GM23338 (cell line): Measurements from ENCODE around the gene SND1. TPM values are rescaled to one million over a fixed set of nuclear protein-coding genes. Genes with fewer than 3 reads are reported as not detected.

Experiments used
- ATAC-seq: fragments of 200-7000 bp; cut with Tn5 transposase; 3 replicates; pipeline ENCODE4 v1.9.1; 2020
- DNase-seq: peaks from one replicate; pipeline ENCODE4 v3.0.0-alpha.2; 2015; ENCODE audit warnings: low spot score
- H2AFZ ChIP-seq: fragments of 200-600 bp; sonication (generic); 2 replicates; pipeline ENCODE4 v1.8.0; 2016; ENCODE audit warnings: antibody characterized with exemption, mild to moderate bottlenecking, moderate library complexity
- H3F3A ChIP-seq: fragments of 200-600 bp; sonication (generic); replicated peaks from 2 replicates; pipeline ENCODE4 v1.8.0; 2017; ENCODE audit warnings: antibody characterized with exemption, mixed run types, low read depth
- H3K27ac ChIP-seq: fragments of 200-600 bp; sonication (generic); 2 replicates; pipeline ENCODE4 v1.6.1; 2016; ENCODE audit warnings: low read depth
- H3K27me3 ChIP-seq: fragments of 200-600 bp; sonication (generic); 2 replicates; pipeline ENCODE4 v1.8.0; 2016; ENCODE audit warnings: mild to moderate bottlenecking, mixed run types, moderate library complexity; ENCODE audit not compliant: insufficient read depth
- H3K36me3 ChIP-seq: fragments of 200-600 bp; sonication (generic); 2 replicates; pipeline ENCODE4 v1.8.0; 2016; ENCODE audit warnings: mild to moderate bottlenecking; ENCODE audit not compliant: insufficient read depth
- H3K4me1 ChIP-seq: fragments of 200-600 bp; sonication (generic); 2 replicates; pipeline ENCODE4 v1.8.0; 2016; ENCODE audit warnings: mild to moderate bottlenecking, moderate library complexity; ENCODE audit not compliant: insufficient read depth
- H3K4me2 ChIP-seq: fragments of 200-600 bp; sonication (generic); 2 replicates; pipeline ENCODE4 v1.7.1; 2017; ENCODE audit warnings: mixed run types
- H3K4me3 ChIP-seq: fragments of 200-600 bp; sonication (generic); 2 replicates; pipeline ENCODE4 v1.6.1; 2016; ENCODE audit warnings: mixed run types
- H3K79me2 ChIP-seq: fragments of 200-600 bp; sonication (generic); replicated peaks from 2 replicates; pipeline ENCODE4 v1.8.0; 2017; ENCODE audit warnings: mild to moderate bottlenecking; ENCODE audit not compliant: insufficient read depth
- H3K9me2 ChIP-seq: fragments of 200-600 bp; sonication (generic); 2 replicates; pipeline ENCODE4 v1.8.0; 2017; ENCODE audit not compliant: insufficient read depth
- H4K20me1 ChIP-seq: fragments of 200-600 bp; sonication (generic); replicated peaks from 2 replicates; pipeline ENCODE4 v1.8.0; 2017; ENCODE audit warnings: mild to moderate bottlenecking; ENCODE audit not compliant: insufficient read depth
- H3K27ac Mint-ChIP-seq: 2 replicates; pipeline ENCODE4 v1.8.0; 2020; ENCODE audit warnings: inconsistent platforms, mild to moderate bottlenecking, moderate library complexity, mixed read lengths
- H3K27me3 Mint-ChIP-seq: 3 replicates; pipeline ENCODE4 v1.8.0; 2022; ENCODE audit warnings: low read depth, mild to moderate bottlenecking, moderate library complexity, mixed read lengths, inconsistent platforms; ENCODE audit not compliant: insufficient read depth, poor library complexity
- H3K36me3 Mint-ChIP-seq: 3 replicates; pipeline ENCODE4 v1.8.0; 2021; ENCODE audit warnings: low read depth, mild to moderate bottlenecking, inconsistent platforms, moderate library complexity, mixed read lengths
- H3K4me1 Mint-ChIP-seq: 3 replicates; pipeline ENCODE4 v1.8.0; 2020; ENCODE audit warnings: mild to moderate bottlenecking, inconsistent platforms, mixed read lengths
- H3K4me3 Mint-ChIP-seq: 3 replicates; pipeline ENCODE4 v1.8.0; 2021; ENCODE audit warnings: moderate library complexity, mild to moderate bottlenecking, inconsistent platforms, mixed read lengths
- H3K9me3 Mint-ChIP-seq: 3 replicates; pipeline ENCODE4 v1.8.0; 2020; ENCODE audit warnings: moderate library complexity, mild to moderate bottlenecking, inconsistent platforms, mixed read lengths
- CREB1 ChIP-seq: fragments of 250-450 bp; sonication (Bioruptor Pico); IDR thresholded peaks from 2 replicates; pipeline ENCODE4 v1.5.0; 2020; ENCODE audit warnings: low read depth, mild to moderate bottlenecking, moderate library complexity
- EZH2 ChIP-seq: fragments of 200-600 bp; sonication (generic); IDR thresholded peaks from one replicate; pipeline ENCODE4 v1.8.0; 2017; ENCODE audit warnings: antibody characterized with exemption, mild to moderate bottlenecking, low read depth; ENCODE audit not compliant: unreplicated experiment
- EZH2phosphoT487 ChIP-seq: fragments of 200-600 bp; sonication (generic); IDR thresholded peaks from one replicate; pipeline ENCODE4 v1.8.1; 2018; ENCODE audit warnings: antibody characterized with exemption; ENCODE audit not compliant: unreplicated experiment
- JUNB ChIP-seq: IDR thresholded peaks from one replicate; pipeline ENCODE4 v1.6.1; 2016; ENCODE audit warnings: antibody characterized with exemption; ENCODE audit not compliant: unreplicated experiment
- NANOG ChIP-seq: IDR thresholded peaks from 2 replicates; pipeline ENCODE4 v1.6.1; 2016; ENCODE audit warnings: antibody characterized with exemption, borderline replicate concordance
- POLR2AphosphoS5 ChIP-seq: IDR thresholded peaks from 2 replicates; pipeline ENCODE4 v1.6.1; 2016; ENCODE audit warnings: antibody characterized with exemption, low read depth
- STAT1 ChIP-seq: IDR thresholded peaks from one replicate; pipeline ENCODE4 v1.6.1; 2016; ENCODE audit warnings: antibody characterized with exemption; ENCODE audit not compliant: unreplicated experiment
- ZNF114 ChIP-seq: fragments of 250-450 bp; sonication (Bioruptor Pico); IDR thresholded peaks from 2 replicates; pipeline ENCODE4 v1.5.0; 2020; ENCODE audit warnings: mild to moderate bottlenecking, moderate library complexity
- ZNF331 ChIP-seq: fragments of 250-450 bp; sonication (Bioruptor Pico); IDR thresholded peaks from 2 replicates; pipeline ENCODE4 v1.5.0; 2020; ENCODE audit warnings: low read depth, mild to moderate bottlenecking, moderate library complexity
- polyA plus RNA-seq: library from polyadenylated mRNA; unstranded; fragments of >200 nt; fragmentation: Nextera tagmentation; extraction: Ambion mirVana; gene quantifications from 2 replicates; pipeline ENCODE4 v1.2.1, GENCODE V29; 2016
- total RNA-seq: library from RNA; depleted of rRNA; stranded (reverse); fragments of >200 nt; shearing (Covaris generic); gene quantifications from 2 replicates; pipeline ENCODE4 v1.2.3, GENCODE V29; 2014
- TF ChIP-seq, protein P1 (sequence below): IDR thresholded peaks from 2 replicates; pipeline ENCODE4 v1.6.1; 2016; ENCODE audit warnings: antibody characterized with exemption
- TF ChIP-seq, protein P2 (sequence below): fragments of 250-450 bp; sonication (Bioruptor Pico); IDR thresholded peaks from 2 replicates; pipeline ENCODE4 v1.5.0; 2020; ENCODE audit warnings: mild to moderate bottlenecking, moderate library complexity
- TF ChIP-seq, protein P3 (sequence below): IDR thresholded peaks from one replicate; pipeline ENCODE4 v1.6.1; 2018; ENCODE audit warnings: antibody characterized with exemption; ENCODE audit not compliant: unreplicated experiment
- TF ChIP-seq, protein P4 (sequence below), 2 experiments: fragments of 200-600 bp in 1 of 2; sonication (generic) in 1 of 2; conservative IDR thresholded peaks; 2 replicates each; pipeline versions ENCODE4 v1.5.1 to v1.6.1; 2016 to 2017; ENCODE audit warnings: antibody characterized with exemption in 2 of 2, low read depth in 2 of 2, mild to moderate bottlenecking in 2 of 2, moderate library complexity in 1 of 2

SND1 gene
- total and polyA plus RNA-seq, 2 experiments from 2014 or later = 107 to 254 TPM

DNA sequence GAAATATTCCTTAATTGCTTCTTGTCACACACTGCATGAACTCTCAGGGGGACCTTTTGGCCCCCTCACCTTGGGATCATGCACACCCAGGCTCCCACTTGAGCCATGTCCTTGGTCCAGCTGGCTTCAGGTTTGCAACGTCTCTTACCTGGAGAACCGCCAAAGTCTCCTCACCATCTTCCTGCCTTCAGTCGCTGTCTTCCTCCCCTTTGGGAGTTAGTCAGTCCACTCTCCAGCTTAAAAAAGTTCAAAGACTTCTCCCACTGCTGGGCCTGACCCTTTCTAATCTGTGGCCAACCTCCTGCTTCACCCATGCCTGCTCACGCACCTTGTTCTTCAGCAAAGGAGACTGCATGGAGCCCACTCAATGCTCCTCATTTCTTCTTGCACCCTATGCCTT, 461.8 kb downstream of the SND1 start:
- no peak overlapping the region for H3K4me3 Mint-ChIP-seq
- Histone ChIP-seq H3K79me2 (no peaks in the 10 kb centered on the region), H2AFZ (no peak overlapping the region), H3K4me3 (no peak overlapping the region), H3K4me1 (no peaks in the 10 kb centered on the region), H3K9me2 (no peaks in the 10 kb centered on the region), H4K20me1 (no peaks in the 10 kb centered on the region), H3F3A (0 out of 2 replicates have a peak, but pooled peaks cover 2% of the 10 kb centered on the region), H3K27ac (no peak overlapping the region), H3K36me3 (no peaks in the 10 kb centered on the region), H3K4me2 (no peak overlapping the region), H3K27me3 (peaks cover 7% of the 10 kb centered on the region)
- no peak for TF ChIP-seq NANOG
- TF ChIP-seq, protein P1, sequence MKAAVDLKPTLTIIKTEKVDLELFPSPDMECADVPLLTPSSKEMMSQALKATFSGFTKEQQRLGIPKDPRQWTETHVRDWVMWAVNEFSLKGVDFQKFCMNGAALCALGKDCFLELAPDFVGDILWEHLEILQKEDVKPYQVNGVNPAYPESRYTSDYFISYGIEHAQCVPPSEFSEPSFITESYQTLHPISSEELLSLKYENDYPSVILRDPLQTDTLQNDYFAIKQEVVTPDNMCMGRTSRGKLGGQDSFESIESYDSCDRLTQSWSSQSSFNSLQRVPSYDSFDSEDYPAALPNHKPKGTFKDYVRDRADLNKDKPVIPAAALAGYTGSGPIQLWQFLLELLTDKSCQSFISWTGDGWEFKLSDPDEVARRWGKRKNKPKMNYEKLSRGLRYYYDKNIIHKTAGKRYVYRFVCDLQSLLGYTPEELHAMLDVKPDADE = no peak
- TF ChIP-seq, protein P2, sequence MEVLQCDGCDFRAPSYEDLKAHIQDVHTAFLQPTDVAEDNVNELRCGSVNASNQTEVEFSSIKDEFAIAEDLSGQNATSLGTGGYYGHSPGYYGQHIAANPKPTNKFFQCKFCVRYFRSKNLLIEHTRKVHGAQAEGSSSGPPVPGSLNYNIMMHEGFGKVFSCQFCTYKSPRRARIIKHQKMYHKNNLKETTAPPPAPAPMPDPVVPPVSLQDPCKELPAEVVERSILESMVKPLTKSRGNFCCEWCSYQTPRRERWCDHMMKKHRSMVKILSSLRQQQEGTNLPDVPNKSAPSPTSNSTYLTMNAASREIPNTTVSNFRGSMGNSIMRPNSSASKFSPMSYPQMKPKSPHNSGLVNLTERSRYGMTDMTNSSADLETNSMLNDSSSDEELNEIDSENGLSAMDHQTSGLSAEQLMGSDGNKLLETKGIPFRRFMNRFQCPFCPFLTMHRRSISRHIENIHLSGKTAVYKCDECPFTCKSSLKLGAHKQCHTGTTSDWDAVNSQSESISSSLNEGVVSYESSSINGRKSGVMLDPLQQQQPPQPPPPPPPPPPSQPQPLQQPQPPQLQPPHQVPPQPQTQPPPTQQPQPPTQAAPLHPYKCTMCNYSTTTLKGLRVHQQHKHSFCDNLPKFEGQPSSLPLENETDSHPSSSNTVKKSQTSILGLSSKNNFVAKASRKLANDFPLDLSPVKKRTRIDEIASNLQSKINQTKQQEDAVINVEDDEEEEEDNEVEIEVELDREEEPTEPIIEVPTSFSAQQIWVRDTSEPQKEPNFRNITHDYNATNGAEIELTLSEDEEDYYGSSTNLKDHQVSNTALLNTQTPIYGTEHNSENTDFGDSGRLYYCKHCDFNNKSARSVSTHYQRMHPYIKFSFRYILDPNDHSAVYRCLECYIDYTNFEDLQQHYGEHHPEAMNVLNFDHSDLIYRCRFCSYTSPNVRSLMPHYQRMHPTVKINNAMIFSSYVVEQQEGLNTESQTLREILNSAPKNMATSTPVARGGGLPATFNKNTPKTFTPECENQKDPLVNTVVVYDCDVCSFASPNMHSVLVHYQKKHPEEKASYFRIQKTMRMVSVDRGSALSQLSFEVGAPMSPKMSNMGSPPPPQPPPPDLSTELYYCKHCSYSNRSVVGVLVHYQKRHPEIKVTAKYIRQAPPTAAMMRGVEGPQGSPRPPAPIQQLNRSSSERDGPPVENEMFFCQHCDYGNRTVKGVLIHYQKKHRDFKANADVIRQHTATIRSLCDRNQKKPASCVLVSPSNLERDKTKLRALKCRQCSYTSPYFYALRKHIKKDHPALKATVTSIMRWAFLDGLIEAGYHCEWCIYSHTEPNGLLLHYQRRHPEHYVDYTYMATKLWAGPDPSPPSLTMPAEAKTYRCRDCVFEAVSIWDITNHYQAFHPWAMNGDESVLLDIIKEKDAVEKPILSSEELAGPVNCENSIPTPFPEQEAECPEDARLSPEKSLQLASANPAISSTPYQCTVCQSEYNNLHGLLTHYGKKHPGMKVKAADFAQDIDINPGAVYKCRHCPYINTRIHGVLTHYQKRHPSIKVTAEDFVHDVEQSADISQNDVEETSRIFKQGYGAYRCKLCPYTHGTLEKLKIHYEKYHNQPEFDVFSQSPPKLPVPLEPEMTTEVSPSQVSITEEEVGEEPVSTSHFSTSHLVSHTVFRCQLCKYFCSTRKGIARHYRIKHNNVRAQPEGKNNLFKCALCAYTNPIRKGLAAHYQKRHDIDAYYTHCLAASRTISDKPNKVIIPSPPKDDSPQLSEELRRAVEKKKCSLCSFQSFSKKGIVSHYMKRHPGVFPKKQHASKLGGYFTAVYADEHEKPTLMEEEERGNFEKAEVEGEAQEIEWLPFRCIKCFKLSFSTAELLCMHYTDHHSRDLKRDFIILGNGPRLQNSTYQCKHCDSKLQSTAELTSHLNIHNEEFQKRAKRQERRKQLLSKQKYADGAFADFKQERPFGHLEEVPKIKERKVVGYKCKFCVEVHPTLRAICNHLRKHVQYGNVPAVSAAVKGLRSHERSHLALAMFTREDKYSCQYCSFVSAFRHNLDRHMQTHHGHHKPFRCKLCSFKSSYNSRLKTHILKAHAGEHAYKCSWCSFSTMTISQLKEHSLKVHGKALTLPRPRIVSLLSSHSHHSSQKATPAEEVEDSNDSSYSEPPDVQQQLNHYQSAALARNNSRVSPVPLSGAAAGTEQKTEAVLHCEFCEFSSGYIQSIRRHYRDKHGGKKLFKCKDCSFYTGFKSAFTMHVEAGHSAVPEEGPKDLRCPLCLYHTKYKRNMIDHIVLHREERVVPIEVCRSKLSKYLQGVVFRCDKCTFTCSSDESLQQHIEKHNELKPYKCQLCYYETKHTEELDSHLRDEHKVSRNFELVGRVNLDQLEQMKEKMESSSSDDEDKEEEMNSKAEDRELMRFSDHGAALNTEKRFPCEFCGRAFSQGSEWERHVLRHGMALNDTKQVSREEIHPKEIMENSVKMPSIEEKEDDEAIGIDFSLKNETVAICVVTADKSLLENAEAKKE (CRISPR knock-in tag) = no peak
- TF ChIP-seq, protein P3, sequence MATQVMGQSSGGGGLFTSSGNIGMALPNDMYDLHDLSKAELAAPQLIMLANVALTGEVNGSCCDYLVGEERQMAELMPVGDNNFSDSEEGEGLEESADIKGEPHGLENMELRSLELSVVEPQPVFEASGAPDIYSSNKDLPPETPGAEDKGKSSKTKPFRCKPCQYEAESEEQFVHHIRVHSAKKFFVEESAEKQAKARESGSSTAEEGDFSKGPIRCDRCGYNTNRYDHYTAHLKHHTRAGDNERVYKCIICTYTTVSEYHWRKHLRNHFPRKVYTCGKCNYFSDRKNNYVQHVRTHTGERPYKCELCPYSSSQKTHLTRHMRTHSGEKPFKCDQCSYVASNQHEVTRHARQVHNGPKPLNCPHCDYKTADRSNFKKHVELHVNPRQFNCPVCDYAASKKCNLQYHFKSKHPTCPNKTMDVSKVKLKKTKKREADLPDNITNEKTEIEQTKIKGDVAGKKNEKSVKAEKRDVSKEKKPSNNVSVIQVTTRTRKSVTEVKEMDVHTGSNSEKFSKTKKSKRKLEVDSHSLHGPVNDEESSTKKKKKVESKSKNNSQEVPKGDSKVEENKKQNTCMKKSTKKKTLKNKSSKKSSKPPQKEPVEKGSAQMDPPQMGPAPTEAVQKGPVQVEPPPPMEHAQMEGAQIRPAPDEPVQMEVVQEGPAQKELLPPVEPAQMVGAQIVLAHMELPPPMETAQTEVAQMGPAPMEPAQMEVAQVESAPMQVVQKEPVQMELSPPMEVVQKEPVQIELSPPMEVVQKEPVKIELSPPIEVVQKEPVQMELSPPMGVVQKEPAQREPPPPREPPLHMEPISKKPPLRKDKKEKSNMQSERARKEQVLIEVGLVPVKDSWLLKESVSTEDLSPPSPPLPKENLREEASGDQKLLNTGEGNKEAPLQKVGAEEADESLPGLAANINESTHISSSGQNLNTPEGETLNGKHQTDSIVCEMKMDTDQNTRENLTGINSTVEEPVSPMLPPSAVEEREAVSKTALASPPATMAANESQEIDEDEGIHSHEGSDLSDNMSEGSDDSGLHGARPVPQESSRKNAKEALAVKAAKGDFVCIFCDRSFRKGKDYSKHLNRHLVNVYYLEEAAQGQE = no peak
- TF ChIP-seq STAT1 = no peak
- no peak for TF ChIP-seq EZH2
- no peak for TF ChIP-seq JUNB
- TF ChIP-seq POLR2AphosphoS5 = no peak
- TF ChIP-seq EZH2phosphoT487 = no peak
- TF ChIP-seq ZNF331 (CRISPR knock-in tag) = no peak
- no peak for TF ChIP-seq ZNF114
- no peak for TF ChIP-seq CREB1
- TF ChIP-seq, protein P4, sequence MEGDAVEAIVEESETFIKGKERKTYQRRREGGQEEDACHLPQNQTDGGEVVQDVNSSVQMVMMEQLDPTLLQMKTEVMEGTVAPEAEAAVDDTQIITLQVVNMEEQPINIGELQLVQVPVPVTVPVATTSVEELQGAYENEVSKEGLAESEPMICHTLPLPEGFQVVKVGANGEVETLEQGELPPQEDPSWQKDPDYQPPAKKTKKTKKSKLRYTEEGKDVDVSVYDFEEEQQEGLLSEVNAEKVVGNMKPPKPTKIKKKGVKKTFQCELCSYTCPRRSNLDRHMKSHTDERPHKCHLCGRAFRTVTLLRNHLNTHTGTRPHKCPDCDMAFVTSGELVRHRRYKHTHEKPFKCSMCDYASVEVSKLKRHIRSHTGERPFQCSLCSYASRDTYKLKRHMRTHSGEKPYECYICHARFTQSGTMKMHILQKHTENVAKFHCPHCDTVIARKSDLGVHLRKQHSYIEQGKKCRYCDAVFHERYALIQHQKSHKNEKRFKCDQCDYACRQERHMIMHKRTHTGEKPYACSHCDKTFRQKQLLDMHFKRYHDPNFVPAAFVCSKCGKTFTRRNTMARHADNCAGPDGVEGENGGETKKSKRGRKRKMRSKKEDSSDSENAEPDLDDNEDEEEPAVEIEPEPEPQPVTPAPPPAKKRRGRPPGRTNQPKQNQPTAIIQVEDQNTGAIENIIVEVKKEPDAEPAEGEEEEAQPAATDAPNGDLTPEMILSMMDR (conservative IDR thresholded peaks at IDR 0.05; ENCODE audit: low read depth in 2 of 2) = no peak
- ATAC-seq = no peak
- H3K4me1 Mint-ChIP-seq = peaks cover 5% of the 10 kb centered on the region
- no peak for DNase-seq
- H3K9me3 Mint-ChIP-seq = no peaks in the 10 kb centered on the region
- H3K27ac Mint-ChIP-seq = no peak overlapping the region
- peaks cover 16% of the 10 kb centered on the region for H3K27me3 Mint-ChIP-seq
- no peaks in the 10 kb centered on the region for H3K36me3 Mint-ChIP-seq
